Activated naive CD8-positive, alpha-beta T cell treated with anti-CD3 and anti-CD28 coated beads, Interleukin-2, amount 10 ng/mL, durations not matched to agents 7 days and 5 days (primary cell): Measurements from ENCODE around the gene INTS14. TPM values are rescaled to one million over a fixed set of nuclear protein-coding genes. Genes with fewer than 3 reads are reported as not detected.

Source experiments
- ATAC-seq: fragments of 150-1000 bp; cut with Tn5 transposase; one replicate; pipeline ENCODE4 v1.10.0; 2021; ENCODE audit warnings: low read depth, moderate library complexity
- POLR2A ChIA-PET: fragments of 350-600 bp; sonication (Branson Sonifier 250); formaldehyde crosslinking; loops from one replicate; lab custom pipeline; 2021; ENCODE audit warnings: antibody characterized with exemption; lab: Charles Lee
- DNase-seq: peaks from one replicate; pipeline ENCODE4 v3.0.0; 2021
- H3K27ac Mint-ChIP-seq: one replicate; pipeline ENCODE4 v1.8.0; 2022; ENCODE audit warnings: mild to moderate bottlenecking, mixed read lengths
- H3K27me3 Mint-ChIP-seq: one replicate; pipeline ENCODE4 v1.8.0; 2022; ENCODE audit warnings: mild to moderate bottlenecking, moderate library complexity, mixed read lengths
- H3K36me3 Mint-ChIP-seq: one replicate; pipeline ENCODE4 v1.8.0; 2021; ENCODE audit warnings: mild to moderate bottlenecking, mixed read lengths
- H3K4me1 Mint-ChIP-seq: one replicate; pipeline ENCODE4 v1.8.0; 2021; ENCODE audit warnings: mixed read lengths
- H3K4me3 Mint-ChIP-seq: one replicate; pipeline ENCODE4 v1.8.0; 2022; ENCODE audit warnings: mild to moderate bottlenecking, moderate library complexity, mixed read lengths
- H3K9me3 Mint-ChIP-seq: one replicate; pipeline ENCODE4 v1.8.0; 2021; ENCODE audit warnings: mixed read lengths
- total RNA-seq, 2 experiments: library from RNA; stranded (reverse); gene quantifications; one replicate each; pipeline ENCODE4 v1.2.3, GENCODE V29; 2021

INTS14 gene
- 10 to 100 TPM; 42.8 to 43.0 TPM for total RNA-seq

DNA sequence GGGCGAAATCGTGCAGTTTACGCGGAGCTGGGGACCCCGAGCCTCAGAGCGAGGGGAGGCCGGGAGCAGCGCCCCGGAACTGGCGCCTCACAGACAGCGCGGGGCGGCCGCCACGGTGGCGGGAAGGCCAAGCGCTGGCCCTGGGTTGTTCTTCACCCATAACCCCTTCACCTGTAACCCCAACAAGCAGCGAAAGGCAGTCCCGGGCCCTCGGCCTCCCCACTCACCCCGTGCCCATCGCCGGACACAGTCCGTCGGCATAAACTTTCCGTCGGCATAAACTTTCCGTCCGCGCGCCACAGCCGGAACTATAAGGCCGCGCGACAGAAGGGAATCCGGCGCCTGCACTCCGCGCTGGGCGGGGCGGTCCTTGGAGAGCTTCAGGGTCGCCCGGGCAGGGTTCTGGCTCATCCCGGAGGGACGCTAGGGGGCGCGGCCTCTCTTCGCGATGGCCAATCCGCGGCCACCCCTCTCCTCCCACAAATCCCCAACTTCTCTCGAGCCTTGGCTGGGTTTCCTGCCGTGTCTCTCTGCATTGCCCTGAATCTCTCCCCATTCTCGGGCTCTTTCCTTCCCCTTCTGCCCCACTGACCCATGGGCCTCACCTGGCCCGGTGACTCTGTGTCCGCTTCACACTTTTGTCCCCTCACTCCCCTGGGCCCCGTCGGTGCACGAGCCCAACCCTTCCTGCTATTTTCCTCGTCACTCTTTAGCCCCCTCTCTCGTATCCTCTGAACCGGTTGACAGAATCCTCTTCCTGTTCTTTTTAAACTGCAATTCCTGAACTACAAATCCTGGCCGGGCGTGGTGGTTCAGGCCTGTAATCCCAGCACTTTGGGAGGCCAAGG, at the start of gene INTS14:
Gene INTS14 (minus strand): TSS at position 261 of the 848 bp plus-strand sequence. CDS start 3,751 bp downstream, outside the sequence.
- Mint-ChIP-seq H3K36me3 (no peaks in the 10 kb centered on the region), H3K4me3 (peak within 1 kb of the TSS; percentile 89), H3K4me1 (peaks cover 26% of the 10 kb centered on the region)

DNA sequence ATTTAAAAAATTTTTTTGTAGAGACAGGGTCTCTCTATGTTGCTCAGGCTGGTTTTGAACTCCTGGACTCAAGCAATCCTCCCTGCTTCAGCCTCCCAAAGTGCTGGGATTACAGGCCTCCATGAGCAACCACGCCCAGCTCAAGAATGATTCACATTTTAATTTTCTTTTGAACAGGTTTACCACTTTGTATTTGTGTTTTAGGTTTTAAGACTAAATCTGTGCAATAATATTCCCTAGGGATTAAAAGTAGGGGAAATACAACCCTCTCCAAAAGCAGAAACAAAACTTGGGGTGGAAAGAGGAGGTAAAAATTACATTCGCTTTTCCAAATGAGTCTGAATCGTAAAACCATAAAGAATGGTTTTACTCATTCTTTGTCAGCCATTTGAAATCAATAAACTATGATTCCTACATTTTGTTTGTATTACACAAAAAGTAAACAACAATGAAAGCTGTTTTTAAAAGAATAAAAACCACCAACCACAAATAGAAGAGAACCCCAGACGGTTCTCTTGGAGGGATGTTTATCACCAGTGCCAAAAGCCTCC, 48.6 kb upstream of the INTS14 start:
- Mint-ChIP-seq H3K27ac (no peak overlapping the region), H3K27me3 (no peaks in the 10 kb centered on the region), H3K36me3 (peaks cover 17% of the 10 kb centered on the region), H3K4me1 (no peaks in the 10 kb centered on the region), H3K9me3 (no peaks in the 10 kb centered on the region), H3K4me3 (no peak overlapping the region)
- DNase-seq, result no peak
- ATAC-seq, result no peak
- POLR2A ChIA-PET, result no interaction called here

More for the DNA sequence above, at the start of gene INTS14:
- H3K9me3 Mint-ChIP-seq, result no peaks in the 10 kb centered on the region
- ATAC-seq (peak; percentile 98), DNase-seq (peak; percentile 95)
- POLR2A ChIA-PET, result interaction anchor here (0.6 to 2.9 kb wide), 12 partner anchors 10 to 306 kb away, joined by 3 to 17 read pairs (median 3); partner anchors contain the start of genes HACD3, RAB11A, RNU5B-1 and SLC24A1
- no peaks in the 10 kb centered on the region for H3K27me3 Mint-ChIP-seq
- peak within 1 kb of the TSS; percentile 95 for H3K27ac Mint-ChIP-seq

DNA sequence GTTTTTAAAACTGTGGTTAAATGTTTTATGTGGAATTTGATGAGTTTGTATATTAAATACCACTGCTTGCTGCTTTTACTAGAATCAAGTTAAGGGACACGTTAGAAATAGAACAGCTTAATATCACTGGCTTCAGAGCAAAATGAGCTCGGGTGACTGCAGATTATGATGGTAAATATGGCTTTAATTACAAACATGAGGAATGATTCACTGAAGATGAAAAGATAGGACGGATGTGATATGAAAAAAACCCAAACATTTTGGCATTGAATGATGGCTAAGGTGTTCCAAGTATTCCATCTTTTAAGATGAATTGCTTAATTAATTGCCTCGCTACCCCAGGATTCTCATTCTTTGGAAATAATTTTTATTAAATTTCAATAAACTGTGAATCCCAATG, 44.5 kb upstream of the INTS14 start:
- H3K9me3 Mint-ChIP-seq, result no peaks in the 10 kb centered on the region
- H3K36me3 Mint-ChIP-seq, result peaks cover 39% of the 10 kb centered on the region
- H3K27ac Mint-ChIP-seq, result no peak overlapping the region
- no peaks in the 10 kb centered on the region for H3K27me3 Mint-ChIP-seq
- ATAC-seq, result no peak
- no peak overlapping the region for H3K4me3 Mint-ChIP-seq
- POLR2A ChIA-PET, result no interaction called here
- H3K4me1 Mint-ChIP-seq, result peaks cover 6% of the 10 kb centered on the region
- no peak for DNase-seq

DNA sequence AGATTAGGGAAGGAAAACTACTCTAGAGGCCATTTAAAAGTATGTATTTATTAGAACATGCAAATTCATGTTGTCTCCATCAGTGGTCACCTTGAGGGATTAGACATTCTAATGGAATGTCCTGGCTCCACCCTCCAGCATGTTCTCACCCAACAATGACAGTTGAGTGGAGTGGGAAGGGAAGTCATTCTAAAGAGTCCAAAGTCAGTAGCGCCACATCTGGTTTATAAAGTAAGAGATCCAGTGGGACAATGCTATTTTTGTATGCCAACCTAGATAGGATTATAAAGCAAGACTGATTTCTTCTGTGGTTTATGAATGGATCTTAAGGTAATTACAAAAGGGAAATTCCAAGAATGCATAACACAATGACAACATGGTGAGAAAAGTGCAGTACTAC, 44.1 kb upstream of the INTS14 start:
- Mint-ChIP-seq H3K27me3 (no peaks in the 10 kb centered on the region), H3K4me3 (no peak overlapping the region), H3K27ac (no peak overlapping the region), H3K9me3 (no peaks in the 10 kb centered on the region), H3K4me1 (peaks cover 9% of the 10 kb centered on the region), H3K36me3 (peaks cover 39% of the 10 kb centered on the region)
- POLR2A ChIA-PET, result no interaction called here
- DNase-seq, result no peak
- ATAC-seq, result no peak

DNA sequence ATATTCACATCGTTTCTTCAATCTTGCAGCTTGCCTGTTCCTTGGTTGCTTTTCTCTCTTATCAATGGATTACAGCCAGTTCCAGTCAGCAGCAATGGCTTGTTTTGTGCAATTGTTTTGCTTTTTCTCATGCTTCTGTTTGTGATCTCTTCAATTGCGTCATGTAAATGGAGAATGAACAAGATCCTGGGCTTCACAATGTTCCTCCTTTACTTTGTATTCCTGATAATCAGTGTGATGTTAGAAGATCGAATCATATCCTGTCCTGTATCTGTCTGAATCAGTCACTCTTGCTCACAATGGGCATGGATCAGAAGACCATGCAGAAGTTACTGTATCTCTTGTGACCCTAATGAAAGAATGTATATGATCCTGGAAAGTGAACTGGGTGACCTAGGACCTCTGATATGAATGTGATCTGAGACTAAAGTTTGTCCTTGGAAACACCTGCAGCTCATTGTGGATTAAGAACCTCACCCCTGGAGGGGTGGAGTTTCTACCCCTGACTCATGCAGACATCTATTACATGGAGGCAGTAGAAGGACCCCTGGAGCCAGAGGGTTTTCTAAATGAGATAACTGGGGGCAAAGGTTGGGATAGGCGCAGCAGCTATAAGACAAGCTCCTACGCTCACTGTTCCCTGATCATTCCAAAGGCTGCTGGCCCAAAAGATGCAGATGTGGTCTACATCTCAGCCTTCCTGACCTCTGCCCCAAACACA, 43.0 kb upstream of the INTS14 start:
- Mint-ChIP-seq H3K9me3 (no peaks in the 10 kb centered on the region), H3K36me3 (peaks cover 37% of the 10 kb centered on the region), H3K4me3 (no peak overlapping the region), H3K27ac (peak overlapping the region; percentile 19), H3K27me3 (no peaks in the 10 kb centered on the region), H3K4me1 (peaks cover 9% of the 10 kb centered on the region)
- POLR2A ChIA-PET, result no interaction called here
- DNase-seq (no peak), ATAC-seq (no peak)

DNA sequence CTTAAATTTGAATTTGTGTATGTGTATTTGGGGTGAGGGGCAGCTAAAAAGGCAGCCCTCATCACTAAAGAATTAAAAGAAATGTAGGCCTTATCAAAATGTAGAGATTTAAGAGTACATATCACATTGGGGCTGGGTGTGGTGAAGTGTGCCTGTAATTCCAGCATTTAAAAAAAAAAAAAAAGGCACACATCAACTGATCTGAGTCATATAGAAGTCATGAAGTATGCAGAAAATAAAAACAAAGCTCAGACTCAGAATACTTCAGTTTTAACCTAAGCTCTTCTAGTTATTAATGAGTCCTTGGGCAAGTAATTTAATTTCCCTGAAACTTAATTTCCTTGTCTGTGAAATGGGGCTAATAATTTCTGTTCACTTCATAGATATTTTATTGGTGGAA, 42.4 kb upstream of the INTS14 start:
- H3K36me3 Mint-ChIP-seq, result peaks cover 34% of the 10 kb centered on the region

DNA sequence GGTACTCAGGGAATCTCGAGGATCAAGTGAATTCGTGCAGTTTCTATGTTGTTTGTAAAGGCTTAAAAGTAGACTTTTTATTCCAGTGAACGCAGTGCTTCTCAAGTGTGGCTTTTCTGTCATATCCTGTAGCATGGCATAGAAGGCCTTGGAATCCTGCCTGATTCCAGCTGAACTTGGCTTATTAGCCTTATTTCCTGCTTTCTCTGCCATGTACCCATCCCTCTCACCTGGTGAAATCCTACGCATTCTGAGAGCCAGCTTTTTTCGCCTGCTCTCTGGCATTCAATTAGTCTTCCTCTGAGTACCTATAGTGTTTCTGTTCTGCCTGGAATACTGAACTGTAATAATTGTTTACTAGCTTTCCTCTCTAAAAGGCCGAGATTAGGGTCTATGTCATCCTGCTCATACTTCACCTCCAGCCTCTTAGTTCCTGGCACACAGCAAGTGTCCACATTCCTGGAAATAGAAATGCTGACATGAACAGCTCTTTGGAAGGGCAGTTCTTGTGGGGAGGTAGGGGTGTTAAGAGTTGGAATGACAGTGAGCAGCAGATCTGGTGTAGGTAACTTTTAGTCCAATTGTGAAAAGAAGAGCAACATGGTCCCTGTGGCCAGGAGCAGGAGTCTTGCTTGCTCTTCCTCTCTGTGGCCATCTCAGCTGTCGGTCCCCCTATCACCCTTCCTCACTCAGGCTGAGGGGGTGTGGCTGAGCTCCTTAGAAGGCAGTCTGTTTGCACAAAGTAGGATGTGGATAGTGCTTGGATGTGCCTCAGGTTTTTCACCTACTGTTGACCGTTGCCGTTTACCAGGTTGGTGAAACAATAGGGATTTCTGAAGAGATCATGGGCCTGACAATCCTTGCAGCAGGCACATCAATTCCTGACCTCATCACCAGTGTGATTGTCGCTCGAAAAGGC, 41.2 kb upstream of the INTS14 start:
- peaks cover 36% of the 10 kb centered on the region for H3K36me3 Mint-ChIP-seq
- peaks cover 9% of the 10 kb centered on the region for H3K4me1 Mint-ChIP-seq
- H3K9me3 Mint-ChIP-seq, result no peaks in the 10 kb centered on the region
- peak overlapping the region; percentile 27 for H3K27ac Mint-ChIP-seq
- H3K4me3 Mint-ChIP-seq, result no peak overlapping the region
- DNase-seq (no peak), ATAC-seq (no peak)
- no peaks in the 10 kb centered on the region for H3K27me3 Mint-ChIP-seq
- POLR2A ChIA-PET, result no interaction called here

More for the DNA sequence above, 42.4 kb upstream of the INTS14 start:
- no peaks in the 10 kb centered on the region for H3K27me3 Mint-ChIP-seq
- no peak overlapping the region for H3K4me3 Mint-ChIP-seq
- ATAC-seq (no peak), DNase-seq (no peak)
- H3K4me1 Mint-ChIP-seq, result peaks cover 9% of the 10 kb centered on the region
- POLR2A ChIA-PET, result no interaction called here
- no peaks in the 10 kb centered on the region for H3K9me3 Mint-ChIP-seq
- no peak overlapping the region for H3K27ac Mint-ChIP-seq

DNA sequence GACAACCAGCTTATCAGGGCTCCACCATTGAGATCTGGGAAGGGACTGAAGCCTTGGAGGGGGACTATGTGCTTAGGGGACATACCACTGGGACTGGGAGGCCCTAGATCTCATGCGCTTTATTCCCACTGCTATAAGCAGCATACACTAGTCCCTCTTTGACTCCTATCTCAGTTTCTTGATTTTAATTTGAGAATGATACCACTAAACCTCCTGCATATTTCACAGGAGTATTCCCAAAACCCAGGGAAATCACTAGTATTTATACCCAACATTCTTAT, 40.1 kb upstream of the INTS14 start:
- H3K4me1 Mint-ChIP-seq, result peaks cover 9% of the 10 kb centered on the region
- no peak overlapping the region for H3K4me3 Mint-ChIP-seq
- POLR2A ChIA-PET, result no interaction called here
- H3K9me3 Mint-ChIP-seq, result no peaks in the 10 kb centered on the region
- H3K27ac Mint-ChIP-seq, result no peak overlapping the region
- peaks cover 37% of the 10 kb centered on the region for H3K36me3 Mint-ChIP-seq
- H3K27me3 Mint-ChIP-seq, result no peaks in the 10 kb centered on the region
- ATAC-seq (no peak), DNase-seq (no peak)

DNA sequence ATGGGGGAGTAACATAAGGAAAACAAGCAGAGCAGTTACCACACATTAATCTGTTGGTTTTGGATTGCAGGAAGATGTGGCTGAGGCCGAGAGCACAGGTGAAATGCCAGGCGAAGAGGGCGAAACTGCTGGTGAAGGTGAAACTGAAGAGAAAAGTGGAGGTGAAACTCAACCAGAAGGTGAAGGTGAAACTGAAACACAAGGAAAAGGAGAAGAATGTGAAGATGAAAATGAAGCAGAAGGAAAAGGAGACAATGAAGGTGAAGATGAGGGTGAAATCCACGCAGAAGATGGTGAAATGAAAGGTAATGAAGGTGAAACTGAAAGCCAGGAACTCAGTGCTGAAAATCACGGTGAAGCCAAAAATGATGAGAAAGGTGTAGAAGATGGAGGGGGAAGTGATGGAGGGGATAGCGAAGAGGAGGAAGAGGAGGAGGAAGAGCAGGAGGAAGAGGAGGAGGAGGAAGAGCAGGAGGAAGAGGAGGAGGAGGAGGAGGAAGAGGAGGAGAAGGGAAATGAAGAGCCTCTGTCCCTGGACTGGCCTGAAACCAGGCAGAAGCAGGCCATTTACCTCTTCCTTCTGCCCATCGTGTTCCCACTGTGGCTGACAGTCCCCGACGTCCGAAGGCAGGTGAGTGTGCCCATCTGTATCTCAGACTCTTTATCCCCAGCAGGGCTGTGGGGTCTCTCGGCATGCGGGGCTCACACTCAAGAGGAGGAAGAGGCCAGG, 39.5 kb upstream of the INTS14 start:
- peaks cover 9% of the 10 kb centered on the region for H3K4me1 Mint-ChIP-seq
- peaks cover 37% of the 10 kb centered on the region for H3K36me3 Mint-ChIP-seq
- H3K4me3 Mint-ChIP-seq, result no peak overlapping the region
- ATAC-seq (no peak), DNase-seq (no peak)
- H3K27me3 Mint-ChIP-seq, result no peaks in the 10 kb centered on the region
- H3K27ac Mint-ChIP-seq, result peak overlapping the region; percentile 57
- no peaks in the 10 kb centered on the region for H3K9me3 Mint-ChIP-seq
- POLR2A ChIA-PET, result no interaction called here

DNA sequence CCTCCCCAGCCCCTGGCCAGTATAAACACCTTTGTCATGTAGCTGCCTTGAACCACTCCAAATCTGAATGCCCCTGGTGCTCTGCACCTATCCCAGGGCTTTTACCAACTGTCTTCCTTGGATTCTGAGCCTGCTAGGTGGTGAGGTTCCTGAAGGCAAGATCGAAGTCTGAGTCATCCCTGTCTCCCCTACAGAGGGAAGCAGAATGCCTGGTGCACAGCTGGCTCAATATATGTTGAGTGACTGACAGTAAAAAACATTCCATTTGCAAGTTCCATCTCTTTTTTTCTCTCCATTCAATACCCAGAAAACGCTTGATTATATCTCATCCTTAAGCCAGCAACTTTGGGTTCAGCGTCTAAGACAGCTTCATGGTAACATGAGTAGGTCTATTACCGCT, 35.6 kb upstream of the INTS14 start:
- ATAC-seq (no peak), DNase-seq (no peak)
- no peaks in the 10 kb centered on the region for H3K27me3 Mint-ChIP-seq
- H3K4me3 Mint-ChIP-seq, result no peak overlapping the region
- H3K36me3 Mint-ChIP-seq, result peaks cover 8% of the 10 kb centered on the region
- POLR2A ChIA-PET, result interaction anchor here (0.6 kb wide), 1 partner anchor 38 kb away, joined by 3 read pairs; no protein-coding TSS in a partner anchor
- peaks cover 6% of the 10 kb centered on the region for H3K4me1 Mint-ChIP-seq
- H3K27ac Mint-ChIP-seq, result no peak overlapping the region
- H3K9me3 Mint-ChIP-seq, result no peaks in the 10 kb centered on the region

DNA sequence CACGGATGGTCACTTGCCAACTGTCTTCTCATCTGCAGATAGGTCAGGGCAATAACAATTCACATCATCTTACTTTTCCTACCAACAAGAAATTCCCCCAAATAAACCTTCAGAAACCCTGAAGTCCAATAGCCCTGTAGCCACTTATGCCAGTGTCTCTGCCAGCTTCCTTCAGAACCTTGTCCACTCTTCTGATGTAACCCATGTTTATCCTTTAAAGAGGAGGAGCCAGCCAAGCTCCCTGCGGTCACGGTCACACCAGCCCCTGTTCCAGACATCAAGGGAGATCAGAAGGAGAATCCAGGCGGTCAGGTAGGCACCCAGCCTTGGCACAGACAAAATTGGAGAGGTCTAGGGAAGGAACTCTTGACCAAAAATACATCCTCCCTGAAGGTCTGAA, 34.5 kb upstream of the INTS14 start:
- Mint-ChIP-seq H3K27me3 (no peaks in the 10 kb centered on the region), H3K4me1 (peaks cover 3% of the 10 kb centered on the region), H3K27ac (no peak overlapping the region), H3K36me3 (peaks cover 5% of the 10 kb centered on the region), H3K4me3 (no peak overlapping the region), H3K9me3 (no peaks in the 10 kb centered on the region)
- DNase-seq (no peak), ATAC-seq (no peak)
- POLR2A ChIA-PET, result no interaction called here

DNA sequence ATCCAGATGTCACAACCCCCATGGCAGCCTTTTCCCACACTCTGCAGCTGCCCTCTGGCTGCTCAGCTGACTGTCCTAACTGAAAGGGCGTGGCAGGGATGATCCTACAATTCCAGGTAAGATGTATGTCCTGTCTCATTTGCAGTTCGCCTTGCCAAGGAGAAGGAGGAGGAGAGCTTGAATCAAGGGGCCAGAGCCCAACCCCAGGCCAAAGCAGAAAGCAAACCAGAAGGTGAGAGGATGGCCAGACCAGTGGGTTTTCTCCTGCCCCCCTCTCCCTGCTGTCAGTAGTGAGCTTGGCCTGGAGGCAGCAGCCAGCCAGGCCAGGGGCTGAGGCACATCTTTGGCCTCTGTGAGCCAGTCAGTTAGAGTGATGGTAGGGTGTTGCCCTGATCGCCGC, 33.4 kb upstream of the INTS14 start:
- no peak overlapping the region for H3K27ac Mint-ChIP-seq
- ATAC-seq (no peak), DNase-seq (no peak)
- H3K27me3 Mint-ChIP-seq, result no peaks in the 10 kb centered on the region
- H3K4me1 Mint-ChIP-seq, result no peaks in the 10 kb centered on the region
- POLR2A ChIA-PET, result no interaction called here
- peaks cover 3% of the 10 kb centered on the region for H3K36me3 Mint-ChIP-seq
- H3K4me3 Mint-ChIP-seq, result no peak overlapping the region
- no peaks in the 10 kb centered on the region for H3K9me3 Mint-ChIP-seq
